Measurements from ENCODE around the gene KLK6.

GRCh38 chr19:50983625-50984292 lies 14.4 kb upstream of the KLK6 start, which contains the start of gene KLK7:
- TF ChIP-seq POLR2AphosphoS5 (IDR thresholded peaks at IDR 0.05; ENCODE audit: low read depth, low read length) (no peak), TAF1 (IDR thresholded peaks at IDR 0.05; ENCODE audit: borderline replicate concordance, low read depth, low read length) (no peak), POLR2A (IDR thresholded peaks at IDR 0.05; ENCODE audit: low read depth, low read length) (no peak)

All from GM12892 (cell line).